Stimulated activated CD4-positive, alpha-beta T cell treated with anti-CD3 and anti-CD28 coated beads, Interleukin-1b, Interleukin-23, amount 100 ng/mL, for 48 hours (primary cell): ENCODE results near the gene SOAT2.
A peak's percentile ranks its signal among the peaks of the same experiment; 100 is the strongest.
"Not testable (repeated sequence)": the region's sequence is repeated elsewhere in the genome, so short reads cannot be mapped to it uniquely, and the experiment has no call there.

Experiments
- DNase-seq: peaks from one replicate; pipeline ENCODE4 v3.0.0-alpha.2; 2020

The SOAT2 gene

GRCh38 chr12:53090105-53090504 is 13.2 kb upstream of the SOAT2 start:
- no peak for DNase-seq

- no peak for DNase-seq
Observed at GRCh38 chr12:53090554-53090953, 12.7 kb upstream of the SOAT2 start.

- DNase-seq = no peak
Observed at GRCh38 chr12:53091756-53092155, 11.5 kb upstream of the SOAT2 start.

- DNase-seq = no peak
Observed at GRCh38 chr12:53093777-53094393, 9.4 kb upstream of the SOAT2 start.

GRCh38 chr12:53094394-53094787 is 8.9 kb upstream of the SOAT2 start:
- DNase-seq = no peak

- not testable (repeated sequence) for DNase-seq
Observed at GRCh38 chr12:53094796-53095595, 8.3 kb upstream of the SOAT2 start.

- DNase-seq = not testable (repeated sequence)
Observed at GRCh38 chr12:53095596-53095895, 7.7 kb upstream of the SOAT2 start.

GRCh38 chr12:53096089-53096741 is 7.1 kb upstream of the SOAT2 start:
- no peak for DNase-seq

- no peak for DNase-seq
Observed at GRCh38 chr12:53096759-53097158, 6.5 kb upstream of the SOAT2 start.

GRCh38 chr12:53097207-53097563 is 6.1 kb upstream of the SOAT2 start:
- no peak for DNase-seq

GRCh38 chr12:53097564-53098353 is 5.5 kb upstream of the SOAT2 start, which contains the start of gene IGFBP6:
Gene IGFBP6, plus strand, starts transcription at chr12:53097667. Its CDS starts 51 bp downstream, at chr12:53097718.
- peak; percentile 54 for DNase-seq

GRCh38 chr12:53098354-53098981 is 4.8 kb upstream of the SOAT2 start:
- no peak for DNase-seq

- DNase-seq = peak; percentile 90
Observed at GRCh38 chr12:53099071-53099882, 4.0 kb upstream of the SOAT2 start.

GRCh38 chr12:53100466-53101151 is 2.7 kb upstream of the SOAT2 start:
- DNase-seq = no peak

GRCh38 chr12:53101266-53101665 is 2.0 kb upstream of the SOAT2 start:
- no peak for DNase-seq

GRCh38 chr12:53101931-53102781 is 1.1 kb upstream of the SOAT2 start:
- DNase-seq = no peak

GRCh38 chr12:53103860-53104305 is 597 bp downstream of the SOAT2 start:
- DNase-seq = no peak

GRCh38 chr12:53105256-53105655 is 2.0 kb downstream of the SOAT2 start:
- no peak for DNase-seq

- no peak for DNase-seq
Observed at GRCh38 chr12:53105712-53106439, 2.6 kb downstream of the SOAT2 start.

- no peak for DNase-seq
Observed at GRCh38 chr12:53107122-53107521, 3.8 kb downstream of the SOAT2 start.
